Peyer's patch (tissue), 4 donors: ENCODE results near the gene PIEZO2. TPM values are rescaled to one million over a fixed set of nuclear protein-coding genes. Genes with fewer than 3 reads are reported as not detected.

ENCODE experiments used
- DNase-seq, 3 donors: peaks; one replicate each; pipeline ENCODE4 v3.0.0-alpha.2; 2017 to 2019
- H3K27ac ChIP-seq, 4 donors: fragments of 200-600 bp; sonication (generic); one replicate each; pipeline ENCODE4 v1.5.1; 2016 to 2019
- H3K27me3 ChIP-seq, 2 donors: fragments of 200-600 bp; sonication (generic); one replicate each; pipeline ENCODE4 v1.5.1; 2019
- H3K36me3 ChIP-seq, 3 donors: fragments of 200-600 bp; sonication (generic); one replicate each; pipeline ENCODE4 v1.5.1; 2016 to 2019
- H3K4me1 ChIP-seq, 4 donors: fragments of 200-600 bp; sonication (generic); one replicate each; pipeline ENCODE4 v1.5.1; 2016 to 2019
- H3K4me3 ChIP-seq, 4 donors: fragments of 200-600 bp; sonication (generic); 1 replicate in 3 of 4; 2 replicates in 1 of 4; pipeline ENCODE4 v1.5.1; 2016 to 2019; ENCODE audit warnings: mild to moderate bottlenecking in 1 of 4
- H3K9me3 ChIP-seq, 4 donors: fragments of 200-600 bp; sonication (generic); one replicate each; pipeline ENCODE4 v1.5.1; 2016 to 2019; ENCODE audit warnings: mild to moderate bottlenecking in 1 of 4
- POLR2A ChIP-seq, 2 donors: fragments of 450-650 bp; IDR thresholded peaks; one replicate each; pipeline ENCODE4 v1.5.1; 2017; ENCODE audit warnings: antibody characterized with exemption in 2 of 2, mild to moderate bottlenecking in 2 of 2, moderate library complexity in 2 of 2
- total RNA-seq, 4 donors: library from RNA; depleted of rRNA; stranded (reverse); fragments of >200 nt; gene quantifications; one replicate each; pipeline ENCODE4 v1.1.0, GENCODE V29; 2016
- TF ChIP-seq, protein P1 (sequence below), 6 experiments: fragments of 450-650 bp in 4 of 6; fragments of 200-600 bp in 2 of 6; sonication (generic) in 1 of 6; IDR thresholded peaks; one replicate each; pipeline ENCODE4 v1.5.1; 2017 to 2019; ENCODE audit warnings: antibody characterized with exemption in 6 of 6, mild to moderate bottlenecking in 3 of 6, moderate library complexity in 1 of 6

PIEZO2 gene
- total RNA-seq, 4 donors from 2014 or later: 0.85 to 5.8 (median 4.5) TPM

DNA sequence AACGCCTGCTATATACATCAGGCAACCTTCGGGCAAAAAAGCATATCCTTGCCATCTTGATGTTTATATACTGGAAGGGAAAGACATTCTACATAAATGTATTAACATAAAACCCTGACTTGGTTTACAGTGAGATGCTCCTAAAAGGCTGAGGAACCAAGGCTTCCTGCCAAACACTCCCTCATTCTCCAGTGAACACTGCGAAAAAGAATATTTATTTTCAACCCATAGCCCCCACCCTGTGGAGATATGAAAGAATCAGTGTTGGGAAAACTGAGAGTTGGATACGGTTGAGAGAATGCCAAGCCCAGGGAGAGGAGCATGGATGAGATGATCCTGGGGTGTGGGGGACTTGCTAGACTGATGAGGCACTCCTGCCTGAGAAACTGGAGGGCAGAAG, 94.9 kb downstream of the PIEZO2 start:
- H3K36me3 ChIP-seq: no peaks in the 10 kb centered on the region
- no peak for DNase-seq
- H3K9me3 ChIP-seq: no peaks in the 10 kb centered on the region
- H3K4me1 ChIP-seq: no peaks in the 10 kb centered on the region
- no peak overlapping the region for H3K27ac ChIP-seq
- no peak for TF ChIP-seq POLR2A (IDR thresholded peaks at IDR 0.05)
- TF ChIP-seq, protein P1, sequence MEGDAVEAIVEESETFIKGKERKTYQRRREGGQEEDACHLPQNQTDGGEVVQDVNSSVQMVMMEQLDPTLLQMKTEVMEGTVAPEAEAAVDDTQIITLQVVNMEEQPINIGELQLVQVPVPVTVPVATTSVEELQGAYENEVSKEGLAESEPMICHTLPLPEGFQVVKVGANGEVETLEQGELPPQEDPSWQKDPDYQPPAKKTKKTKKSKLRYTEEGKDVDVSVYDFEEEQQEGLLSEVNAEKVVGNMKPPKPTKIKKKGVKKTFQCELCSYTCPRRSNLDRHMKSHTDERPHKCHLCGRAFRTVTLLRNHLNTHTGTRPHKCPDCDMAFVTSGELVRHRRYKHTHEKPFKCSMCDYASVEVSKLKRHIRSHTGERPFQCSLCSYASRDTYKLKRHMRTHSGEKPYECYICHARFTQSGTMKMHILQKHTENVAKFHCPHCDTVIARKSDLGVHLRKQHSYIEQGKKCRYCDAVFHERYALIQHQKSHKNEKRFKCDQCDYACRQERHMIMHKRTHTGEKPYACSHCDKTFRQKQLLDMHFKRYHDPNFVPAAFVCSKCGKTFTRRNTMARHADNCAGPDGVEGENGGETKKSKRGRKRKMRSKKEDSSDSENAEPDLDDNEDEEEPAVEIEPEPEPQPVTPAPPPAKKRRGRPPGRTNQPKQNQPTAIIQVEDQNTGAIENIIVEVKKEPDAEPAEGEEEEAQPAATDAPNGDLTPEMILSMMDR (IDR thresholded peaks at IDR 0.05): no peak
- H3K27me3 ChIP-seq: no peaks in the 10 kb centered on the region
- H3K4me3 ChIP-seq: no peak overlapping the region

- H3K27me3 ChIP-seq: no peaks in the 10 kb centered on the region
- H3K4me1 ChIP-seq: no peaks in the 10 kb centered on the region
- no peaks in the 10 kb centered on the region for H3K36me3 ChIP-seq
- H3K9me3 ChIP-seq: no peaks in the 10 kb centered on the region
- H3K27ac ChIP-seq: no peak overlapping the region
- no peak for DNase-seq
- no peak for TF ChIP-seq POLR2A (IDR thresholded peaks at IDR 0.05)
- no peak overlapping the region for H3K4me3 ChIP-seq
Observed at GRCh38 chr18:11053293-11053692, 96.1 kb downstream of the PIEZO2 start.

DNA sequence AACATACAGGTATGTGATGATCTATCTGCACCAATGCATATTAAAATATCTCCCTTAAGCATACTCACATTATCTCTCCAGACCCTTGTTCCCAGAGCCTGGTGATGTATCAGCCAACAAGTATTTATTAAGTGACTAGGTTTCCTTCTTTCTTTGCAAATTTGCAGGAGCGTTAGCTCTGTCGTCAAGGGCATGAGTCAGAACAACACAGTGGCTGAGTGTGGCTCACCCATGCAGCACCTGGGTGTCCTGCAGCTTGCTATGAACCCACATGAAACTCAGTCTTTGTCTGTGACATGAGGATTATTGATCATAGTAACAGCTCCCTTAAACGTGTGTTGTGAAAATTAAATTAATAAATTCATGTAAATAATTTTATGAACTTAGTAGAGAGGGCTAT, 96.6 kb downstream of the PIEZO2 start:
- no peaks in the 10 kb centered on the region for H3K4me1 ChIP-seq
- no peaks in the 10 kb centered on the region for H3K9me3 ChIP-seq

GRCh38 chr18:11051462-11051861, 97.9 kb downstream of the PIEZO2 start:
- no peaks in the 10 kb centered on the region for H3K9me3 ChIP-seq
- no peaks in the 10 kb centered on the region for H3K4me1 ChIP-seq
- H3K27ac ChIP-seq: no peak overlapping the region
- H3K27me3 ChIP-seq: no peaks in the 10 kb centered on the region
- H3K4me3 ChIP-seq: no peak overlapping the region
- H3K36me3 ChIP-seq: no peaks in the 10 kb centered on the region
- TF ChIP-seq, protein P1 (IDR thresholded peaks at IDR 0.05): no peak
- no peak for TF ChIP-seq POLR2A (IDR thresholded peaks at IDR 0.05)
- DNase-seq: no peak

More for the DNA sequence above, 96.6 kb downstream of the PIEZO2 start:
- no peak for DNase-seq
- TF ChIP-seq, protein P1 (IDR thresholded peaks at IDR 0.05): no peak
- TF ChIP-seq POLR2A (IDR thresholded peaks at IDR 0.05): no peak
- Histone ChIP-seq H3K27ac (no peak overlapping the region), H3K36me3 (no peaks in the 10 kb centered on the region), H3K27me3 (no peaks in the 10 kb centered on the region), H3K4me3 (no peak overlapping the region)

DNA sequence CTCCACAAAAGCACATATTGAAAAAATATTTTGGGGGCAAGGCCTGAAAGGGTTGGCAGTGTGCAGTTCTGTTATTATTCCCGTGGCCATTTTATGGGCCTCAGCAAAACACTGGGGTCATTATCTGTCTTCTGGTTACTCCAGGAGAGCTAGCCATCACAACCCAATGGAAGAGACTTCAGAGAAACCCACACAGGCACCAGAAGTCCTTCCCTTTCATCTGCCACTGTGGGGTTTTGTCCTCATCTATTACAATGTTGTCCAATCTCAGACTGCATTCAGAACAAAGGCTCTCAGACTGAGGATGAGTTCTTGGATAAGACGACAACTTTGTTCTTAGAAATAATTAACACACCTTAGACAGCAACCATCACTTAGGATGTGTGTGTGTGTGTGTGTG, 98.4 kb downstream of the PIEZO2 start:
- DNase-seq: no peak

DNA sequence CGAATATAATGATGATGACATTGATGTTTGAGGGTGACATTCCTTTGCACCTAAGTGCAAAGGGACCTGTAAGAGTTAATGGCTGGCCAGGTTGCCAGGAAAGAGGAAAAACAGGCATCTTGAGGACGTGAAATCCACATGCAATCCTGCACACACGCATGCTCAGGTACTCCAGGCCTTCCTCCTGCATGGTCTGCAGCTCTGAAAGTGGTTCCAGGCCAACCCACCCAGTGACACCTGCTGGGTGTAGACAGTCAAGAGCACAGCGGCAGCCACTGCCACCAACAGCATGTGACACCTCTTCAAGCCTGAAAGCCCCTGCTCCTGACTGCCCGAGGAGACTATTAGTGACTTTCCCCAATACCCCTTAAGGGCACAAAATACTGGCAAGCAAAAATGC, 101.6 kb downstream of the PIEZO2 start:
- H3K4me1 ChIP-seq: no peaks in the 10 kb centered on the region
- no peaks in the 10 kb centered on the region for H3K36me3 ChIP-seq
- no peak for DNase-seq
- TF ChIP-seq, protein P1 (IDR thresholded peaks at IDR 0.05): no peak
- no peak overlapping the region for H3K27ac ChIP-seq
- no peak overlapping the region for H3K4me3 ChIP-seq
- no peaks in the 10 kb centered on the region for H3K27me3 ChIP-seq
- no peaks in the 10 kb centered on the region for H3K9me3 ChIP-seq

More for the DNA sequence above, 98.4 kb downstream of the PIEZO2 start:
- Histone ChIP-seq H3K27me3 (no peaks in the 10 kb centered on the region), H3K27ac (no peak overlapping the region), H3K9me3 (no peaks in the 10 kb centered on the region), H3K4me3 (no peak overlapping the region), H3K4me1 (no peaks in the 10 kb centered on the region), H3K36me3 (no peaks in the 10 kb centered on the region)
- TF ChIP-seq POLR2A (IDR thresholded peaks at IDR 0.05): no peak
- TF ChIP-seq, protein P1 (IDR thresholded peaks at IDR 0.05): no peak
